HG02970 (cell line): ENCODE results near the gene BIRC7.

Source experiments
- ATAC-seq: cut with Tn5 transposase; IDR thresholded peaks from one replicate; pipeline ENCODE4 v1.9.1; 2021; ENCODE audit warnings: mild to moderate bottlenecking, moderate library complexity, moderate number of reproducible peaks; ENCODE audit not compliant: unreplicated experiment, low FRiP score

BIRC7 gene

GRCh38 chr20:63235399-63235983 lies at the start of gene BIRC7:
TSS of gene BIRC7 (plus strand) at chr20:63235905. CDS start at chr20:63236097, 192 bp downstream.
- ATAC-seq: no peak

GRCh38 chr20:63186084-63186483 lies 49.6 kb upstream of the BIRC7 start:
- ATAC-seq: no peak

- ATAC-seq: no peak
These were observed 49.0 kb upstream of the BIRC7 start for GRCh38 chr20:63186528-63187316.

- no peak for ATAC-seq
These were observed 48.2 kb upstream of the BIRC7 start for GRCh38 chr20:63187338-63188158.

- no peak for ATAC-seq
These were observed 47.6 kb upstream of the BIRC7 start for GRCh38 chr20:63188159-63188442.

GRCh38 chr20:63188641-63189321 lies 46.9 kb upstream of the BIRC7 start:
- no peak for ATAC-seq

GRCh38 chr20:63189322-63189642 lies 46.4 kb upstream of the BIRC7 start:
- no peak for ATAC-seq

GRCh38 chr20:63189846-63190559 lies 45.7 kb upstream of the BIRC7 start:
- ATAC-seq: no peak

- no peak for ATAC-seq
These were observed 44.9 kb upstream of the BIRC7 start for GRCh38 chr20:63190828-63191227.

GRCh38 chr20:63191400-63191799 lies 44.3 kb upstream of the BIRC7 start:
- ATAC-seq: no peak

- no peak for ATAC-seq
These were observed 43.0 kb upstream of the BIRC7 start for GRCh38 chr20:63192721-63193120.

- no peak for ATAC-seq
These were observed 41.5 kb upstream of the BIRC7 start for GRCh38 chr20:63194007-63194796.

GRCh38 chr20:63194797-63195173 lies 40.9 kb upstream of the BIRC7 start:
- no peak for ATAC-seq

GRCh38 chr20:63196768-63197470 lies 38.8 kb upstream of the BIRC7 start:
- no peak for ATAC-seq

GRCh38 chr20:63198606-63199005 lies 37.1 kb upstream of the BIRC7 start:
- ATAC-seq: no peak

GRCh38 chr20:63202021-63202420 lies 33.7 kb upstream of the BIRC7 start:
- no peak for ATAC-seq

- ATAC-seq: no peak
These were observed 32.7 kb upstream of the BIRC7 start for GRCh38 chr20:63202811-63203526.

- no peak for ATAC-seq
These were observed 31.3 kb upstream of the BIRC7 start for GRCh38 chr20:63204362-63204761.

- no peak for ATAC-seq
These were observed 29.8 kb upstream of the BIRC7 start for GRCh38 chr20:63205896-63206295.
